ENCODE results near the gene ARHGAP15. TPM values are rescaled to one million over a fixed set of nuclear protein-coding genes. Genes with fewer than 3 reads are reported as not detected.
"Not testable (repeated sequence)": the region's sequence is repeated elsewhere in the genome, so short reads cannot be mapped to it uniquely, and the experiment has no call there.

The ARHGAP15 gene
- total and polyA plus RNA-seq, 2 donors from 2014 or later = 5.7 to 23.1 TPM

DNA sequence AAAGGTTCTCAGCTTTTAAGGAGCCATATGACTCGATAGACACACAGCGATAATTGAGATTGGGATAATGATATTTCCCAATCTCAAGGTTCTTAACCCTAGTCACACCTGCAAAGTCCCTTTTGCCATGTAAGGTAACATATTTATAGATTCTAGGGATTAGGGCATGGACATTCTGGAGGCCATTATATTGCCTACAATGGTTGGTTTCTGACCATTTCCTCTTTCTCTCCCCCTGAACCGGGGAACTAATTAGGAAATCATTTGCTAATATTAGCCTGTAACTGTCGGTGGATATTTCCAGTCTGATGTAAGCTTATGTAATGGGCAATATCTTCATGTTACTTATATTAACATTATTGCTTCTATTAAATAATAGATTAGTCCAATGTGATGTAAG is 40.8 kb upstream of the ARHGAP15 start:
- intact Hi-C loops (cut with DNase I) = no loop called here
- Histone ChIP-seq H3K4me3 (ENCODE audit: low read length in 3 of 3) (no peak overlapping the region), H3K36me3 (ENCODE audit: control insufficient read depth in 2 of 3, insufficient read depth in 3 of 3, low read length in 3 of 3) (no peaks in the 10 kb centered on the region), H3K27ac (ENCODE audit: low read depth in 2 of 2, low read length in 2 of 2) (no peak overlapping the region), H3K27me3 (ENCODE audit: control insufficient read depth, insufficient read depth, low read length) (no peaks in the 10 kb centered on the region), H3K9me3 (ENCODE audit: control insufficient read depth in 2 of 3, insufficient read depth in 1 of 3, low read length in 3 of 3) (no peaks in the 10 kb centered on the region), H3K4me1 (ENCODE audit: control insufficient read depth in 2 of 3, insufficient read depth in 2 of 3, low read depth in 1 of 3, low read length in 3 of 3) (peaks cover 0 to 4% (median 0%) of the 10 kb centered on the region in 3 donors), H3K9ac (ENCODE audit: low read length in 3 of 3) (no peak overlapping the region)
- FAIRE-seq (no peak), DNase-seq (no peak)
- TF ChIP-seq CTCF (IDR thresholded peaks at IDR 0.05; ENCODE audit: borderline replicate concordance, extremely low read depth, insufficient read depth) = no peak

DNA sequence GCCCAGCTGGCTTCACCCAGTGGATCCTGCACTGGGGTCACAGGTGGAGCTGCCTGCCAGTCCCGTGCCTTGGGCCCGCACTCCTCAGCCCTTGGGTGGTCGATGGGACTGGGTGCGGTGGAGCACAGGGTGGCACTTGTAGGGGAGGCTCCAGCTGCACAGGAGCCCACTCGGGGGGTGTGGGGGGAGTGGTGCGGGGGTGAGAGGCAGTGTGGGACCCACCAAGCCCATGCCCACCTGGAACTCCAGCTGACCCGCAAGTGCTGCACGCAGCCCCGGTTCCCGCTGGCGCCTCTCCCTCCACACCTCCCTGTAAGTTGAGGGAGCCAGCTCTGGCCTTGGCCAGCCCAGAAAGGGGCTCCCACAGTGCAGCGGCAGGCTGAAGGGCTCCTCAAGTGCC is 39.7 kb upstream of the ARHGAP15 start:
- H3K27ac ChIP-seq (ENCODE audit: low read depth in 2 of 2, low read length in 2 of 2); intact Hi-C loops (cut with DNase I); H3K27me3 ChIP-seq (ENCODE audit: control insufficient read depth, insufficient read depth, low read length); H3K9me3 ChIP-seq (ENCODE audit: control insufficient read depth in 2 of 3, insufficient read depth in 1 of 3, low read length in 3 of 3); H3K4me3 ChIP-seq (ENCODE audit: low read length in 3 of 3); H3K9ac ChIP-seq (ENCODE audit: low read length in 3 of 3); H3K4me1 ChIP-seq (ENCODE audit: control insufficient read depth in 2 of 3, insufficient read depth in 2 of 3, low read depth in 1 of 3, low read length in 3 of 3); FAIRE-seq; H3K36me3 ChIP-seq (ENCODE audit: control insufficient read depth in 2 of 3, insufficient read depth in 3 of 3, low read length in 3 of 3): not testable (repeated sequence)
- DNase-seq = peak in 1 of 5 donors; percentile 59

GRCh38 chr2:143110758-143111428 is 18.3 kb upstream of the ARHGAP15 start:
- H3K36me3 ChIP-seq (ENCODE audit: control insufficient read depth in 2 of 3, insufficient read depth in 3 of 3, low read length in 3 of 3) = no peaks in the 10 kb centered on the region
- no peak overlapping the region for H3K4me3 ChIP-seq (ENCODE audit: low read length in 3 of 3)
- H3K27me3 ChIP-seq (ENCODE audit: control insufficient read depth, insufficient read depth, low read length) = no peaks in the 10 kb centered on the region
- H3K9me3 ChIP-seq (ENCODE audit: control insufficient read depth in 2 of 3, insufficient read depth in 1 of 3, low read length in 3 of 3) = no peaks in the 10 kb centered on the region
- DNase-seq (peak in 4 of 5 donors; percentile 41 to 90 (median 66)), FAIRE-seq (peak; percentile 56)
- intact Hi-C loops (cut with DNase I) = no loop called here
- H3K9ac ChIP-seq (ENCODE audit: low read length in 3 of 3) = no peak overlapping the region
- no peak overlapping the region for H3K27ac ChIP-seq (ENCODE audit: low read depth in 2 of 2, low read length in 2 of 2)
- no peaks in the 10 kb centered on the region for H3K4me1 ChIP-seq (ENCODE audit: control insufficient read depth in 2 of 3, insufficient read depth in 2 of 3, low read depth in 1 of 3, low read length in 3 of 3)
- TF ChIP-seq CTCF (IDR thresholded peaks at IDR 0.05; ENCODE audit: borderline replicate concordance, extremely low read depth, insufficient read depth) = peak; percentile 72

DNA sequence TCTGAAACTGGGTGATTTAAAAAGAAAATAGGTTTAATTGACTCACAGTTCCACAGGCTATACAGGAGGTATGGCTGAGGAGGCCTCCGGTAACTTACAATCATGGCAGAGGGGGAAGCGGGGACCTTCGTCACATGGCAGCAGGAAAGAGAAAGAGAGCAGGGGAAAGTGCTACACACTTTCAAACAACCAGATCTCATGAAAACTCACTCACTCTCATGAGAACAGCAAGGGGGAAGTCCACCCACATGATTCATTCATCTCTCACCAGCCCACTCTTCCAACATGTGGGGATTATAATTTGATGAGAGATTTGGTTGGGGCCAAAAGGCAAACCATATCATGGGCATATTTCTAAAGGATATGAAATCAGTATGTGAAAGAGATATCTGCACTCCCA is 12.0 kb upstream of the ARHGAP15 start:
- H3K4me3 ChIP-seq (ENCODE audit: low read length in 3 of 3) = no peak overlapping the region
- H3K9ac ChIP-seq (ENCODE audit: low read length in 3 of 3) = no peak overlapping the region
- intact Hi-C loops (cut with DNase I) = no loop called here
- DNase-seq = no peak
- H3K27ac ChIP-seq (ENCODE audit: low read depth in 2 of 2, low read length in 2 of 2) = no peak overlapping the region
- no peaks in the 10 kb centered on the region for H3K27me3 ChIP-seq (ENCODE audit: control insufficient read depth, insufficient read depth, low read length)
- H3K36me3 ChIP-seq (ENCODE audit: control insufficient read depth in 2 of 3, insufficient read depth in 3 of 3, low read length in 3 of 3) = no peaks in the 10 kb centered on the region
- no peaks in the 10 kb centered on the region for H3K4me1 ChIP-seq (ENCODE audit: control insufficient read depth in 2 of 3, insufficient read depth in 2 of 3, low read depth in 1 of 3, low read length in 3 of 3)
- TF ChIP-seq CTCF (IDR thresholded peaks at IDR 0.05; ENCODE audit: borderline replicate concordance, extremely low read depth, insufficient read depth) = no peak
- H3K9me3 ChIP-seq (ENCODE audit: control insufficient read depth in 2 of 3, insufficient read depth in 1 of 3, low read length in 3 of 3) = no peaks in the 10 kb centered on the region
- no peak for FAIRE-seq

Measured in kidney (tissue), 14 donors.